K562 (cell line): ENCODE data around the gene PRSS12. TPM values are rescaled to one million over a fixed set of nuclear protein-coding genes. Genes with fewer than 3 reads are reported as not detected.

Source experiments
- ATAC-seq: fragments of 200-7000 bp; cut with Tn5 transposase; 3 replicates; pipeline ENCODE4 v1.9.1; 2020; ENCODE audit warnings: moderate library complexity
- BruUV-seq: library from RNA; stranded (reverse); fragments of 400-500 nt; replicated peaks from 2 replicates; lab custom pipeline; 2021; lab: Mats Ljungman, UMichigan
- CTCF ChIA-PET: fragments of 300-600 bp; formaldehyde crosslinking; extraction: SDS; loops from one replicate; lab custom pipeline; 2021; ENCODE audit warnings: low intra/inter-chr PET ratio; lab: Yijun Ruan, JAX
- POLR2A ChIA-PET: fragments of 300-600, 350-650 bp; sonication (Branson Sonifier 250); formaldehyde crosslinking; extraction: SDS; loops from one replicate; lab custom pipeline; 2021; ENCODE audit warnings: antibody characterized with exemption, inconsistent platforms; lab: Yijun Ruan, JAX
- DNase-seq, 4 experiments: peaks; one replicate each; pipeline versions ENCODE4 v3.0.0 to v3.0.0-alpha.2; 2011 to 2018; ENCODE audit warnings: low spot score in 3 of 4, mixed read lengths in 3 of 4; ENCODE audit errors: extremely low read depth in 1 of 4
- FAIRE-seq: peaks from 2 replicates; lab custom pipeline; 2011; peaks lifted over from hg19 to GRCh38; lab: Jason Lieb, UNC
- H2AFZ ChIP-seq: 2 replicates; pipeline ENCODE4 v1.6.0; 2011; ENCODE audit warnings: low read depth, low read length, control low read depth, inconsistent platforms
- H3K27ac ChIP-seq: fragments of 200-600 bp; 3 replicates; pipeline ENCODE4 v1.8.0; 2011; ENCODE audit warnings: low read depth, mild to moderate bottlenecking, control low read depth, inconsistent platforms, low read length, moderate library complexity, mixed read lengths; ENCODE audit errors: extremely low read depth
- H3K27me3 ChIP-seq, 2 experiments: fragments of 300-600 bp in 1 of 2; 2 replicates in 1 of 2; 3 replicates in 1 of 2; pipeline versions ENCODE4 v1.6.0 to v1.8.0; 2011; ENCODE audit warnings: inconsistent platforms in 2 of 2, low read length in 2 of 2, mild to moderate bottlenecking in 1 of 2, mixed read lengths in 1 of 2, moderate library complexity in 1 of 2; ENCODE audit not compliant: control insufficient read depth in 2 of 2, insufficient read depth in 2 of 2
- H3K36me3 ChIP-seq: fragments of 300-600 bp; 3 replicates; pipeline ENCODE4 v1.8.0; 2011; ENCODE audit warnings: mild to moderate bottlenecking, low read length, inconsistent platforms; ENCODE audit not compliant: control insufficient read depth, insufficient read depth
- H3K4me1 ChIP-seq, 2 experiments: fragments of 200-600 bp in 1 of 2; replicated peaks in 1 of 2; 2 replicates in 1 of 2; 3 replicates in 1 of 2; pipeline versions ENCODE4 v1.5.1 to v1.8.0; 2011; ENCODE audit warnings: inconsistent platforms in 2 of 2, low read length in 2 of 2, mild to moderate bottlenecking in 1 of 2, mixed read lengths in 1 of 2, moderate library complexity in 1 of 2; ENCODE audit not compliant: control insufficient read depth in 2 of 2, insufficient read depth in 2 of 2
- H3K4me2 ChIP-seq: 2 replicates; pipeline ENCODE4 v1.6.1; 2011; ENCODE audit warnings: low read length, control low read depth, inconsistent platforms, mixed read lengths; ENCODE audit not compliant: insufficient read depth
- H3K4me3 ChIP-seq: fragments of 200-600 bp; sonication (generic), shearing (Covaris generic); 2 replicates; pipeline ENCODE4 v1.5.1; 2016; ENCODE audit warnings: control low read depth, inconsistent platforms
- H3K79me2 ChIP-seq: fragments of 200-600 bp; 3 replicates; pipeline ENCODE4 v1.8.0; 2011; ENCODE audit warnings: low read length, inconsistent platforms; ENCODE audit not compliant: control insufficient read depth, insufficient read depth
- H3K9ac ChIP-seq, 2 experiments: 2 replicates each; pipeline versions ENCODE4 v1.6.0 to v1.6.1; 2011; ENCODE audit warnings: low read depth in 2 of 2, low read length in 2 of 2, control low read depth in 1 of 2, inconsistent platforms in 1 of 2, mild to moderate bottlenecking in 1 of 2, mixed read lengths in 1 of 2; ENCODE audit not compliant: insufficient read depth in 1 of 2
- H3K9me1 ChIP-seq: one replicate; pipeline ENCODE4 v1.6.0; 2011; ENCODE audit warnings: inconsistent platforms, mild to moderate bottlenecking, low read length, moderate library complexity; ENCODE audit not compliant: control insufficient read depth, insufficient read depth
- H3K9me3 ChIP-seq: replicated peaks from 2 replicates; pipeline ENCODE4 v1.5.1; 2011; ENCODE audit warnings: low read depth, low read length, inconsistent platforms; ENCODE audit not compliant: control insufficient read depth, insufficient read depth
- H4K20me1 ChIP-seq: replicated peaks from 2 replicates; pipeline ENCODE4 v1.6.1; 2011; ENCODE audit warnings: low read length, inconsistent platforms, mixed read lengths; ENCODE audit not compliant: control insufficient read depth, insufficient read depth
- CREBBP ChIP-seq: IDR thresholded peaks from one replicate; pipeline ENCODE4 v1.6.1; 2012; ENCODE audit warnings: low read depth, mild to moderate bottlenecking, control low read depth, inconsistent platforms, low read length
- FOXJ2 ChIP-seq: fragments of 200-800 bp; sonication (Bioruptor generic); IDR thresholded peaks from 2 replicates; pipeline ENCODE4 v1.6.1; 2016; ENCODE audit warnings: missing genetic modification characterization, missing compliant biosample characterization
- KAT7 ChIP-seq: sonication (generic); formaldehyde crosslinking; IDR thresholded peaks from 2 replicates; pipeline ENCODE4 v1.8.0; 2022; ENCODE audit warnings: missing genetic modification reagents, mild to moderate bottlenecking, borderline replicate concordance
- MAFF ChIP-seq: IDR thresholded peaks from 2 replicates; pipeline ENCODE4 v1.6.1; 2012; ENCODE audit warnings: low read length, improper control_type of control experiment
- MBD2 ChIP-seq: sonication (generic); IDR thresholded peaks from 2 replicates; pipeline ENCODE4 v1.6.1; 2016; ENCODE audit warnings: low read depth, borderline replicate concordance
- NRF1 ChIP-seq, 2 experiments: fragments of 450-650 bp; IDR thresholded peaks in 1 of 2; conservative IDR thresholded peaks in 1 of 2; 2 replicates each; pipeline ENCODE4 v1.6.1; 2014; ENCODE audit warnings: mild to moderate bottlenecking in 2 of 2
- SMARCC2 ChIP-seq: fragments of 450-650 bp; IDR thresholded peaks from 2 replicates; pipeline ENCODE4 v1.6.1; 2017; ENCODE audit warnings: antibody characterized with exemption, moderate library complexity, mild to moderate bottlenecking, low read depth
- TSC22D4 ChIP-seq: fragments of 450-650 bp; IDR thresholded peaks from 2 replicates; pipeline ENCODE4 v1.6.1; 2016; ENCODE audit warnings: missing genetic modification characterization, missing biosample characterization, control low read depth
- ZNF79 ChIP-seq: fragments of 250-450 bp; sonication (Bioruptor Pico); IDR thresholded peaks from 2 replicates; pipeline ENCODE4 v1.4.0; 2020; ENCODE audit warnings: low read depth, mild to moderate bottlenecking, moderate library complexity
- ZSCAN32 ChIP-seq: fragments of 450-650 bp; formaldehyde crosslinking; IDR thresholded peaks from 2 replicates; pipeline ENCODE4 v1.4.0; 2020; ENCODE audit warnings: mild to moderate bottlenecking, moderate library complexity
- WGBS: fragments of 100-300 bp; shearing (Covaris generic); methylation state at CpG from one replicate; pipeline ENCODE4 v1.1.6; 2016; ENCODE audit warnings: low coverage, mixed read lengths; ENCODE audit not compliant: insufficient coverage; ENCODE audit errors: missing lambda C conversion rate; 5-methylcytosine and 5-hydroxymethylcytosine counted together
- in situ Hi-C: fragments of 300-500 bp; cut with MboI; formaldehyde crosslinking; loops from 4 replicates; pipeline ENCODE4 v1.15.0; 2018; ENCODE audit warnings: inconsistent platforms, mixed read lengths
- intact Hi-C: fragments of 100-400 bp; cut with micrococcal nuclease; formaldehyde crosslinking; loops from 2 replicates; pipeline ENCODE4 v1.14.2; 2022
- polyA plus RNA-seq, 8 experiments: library from polyadenylated mRNA; depleted of rRNA in 4 of 8; stranded (reverse) in 5 of 8; unstranded in 3 of 8; fragments of >200 nt; fragmentation: Nextera tagmentation in 2 of 8; fragmentation: Illumina TruSeq in 1 of 8; extraction: Ambion mirVana in 2 of 8; extraction: Trizol in 1 of 8; gene quantifications; 2 replicates each; pipeline versions ENCODE4 v1.2.1 to v1.2.3, GENCODE V29; 2011 to 2014; ENCODE audit warnings: inconsistent platforms in 1 of 8, missing spikeins in 1 of 8
- total RNA-seq, 7 experiments: library from RNA; depleted of rRNA in 6 of 7; stranded (reverse); fragments of >200 nt in 6 of 7; fragmentation: Illumina TruSeq in 2 of 7; extraction: Trizol in 2 of 7; gene quantifications; 2 replicates each; pipeline versions ENCODE4 v1.2.1 to v1.2.3, GENCODE V29; 2011 to 2021; ENCODE audit warnings: low replicate concordance in 1 of 7
- TF ChIP-seq, protein P1 (sequence below): fragments of 250-450 bp; sonication (Bioruptor Pico); IDR thresholded peaks from 2 replicates; pipeline ENCODE4 v1.5.0; 2022; ENCODE audit warnings: mild to moderate bottlenecking
- TF ChIP-seq, protein P2 (sequence below), 2 experiments: IDR thresholded peaks; 2 replicates each; pipeline ENCODE4 v1.6.1; 2011; ENCODE audit warnings: borderline replicate concordance in 1 of 2, control low read depth in 1 of 2, low read depth in 1 of 2, low read length in 1 of 2, mild to moderate bottlenecking in 1 of 2, mixed read lengths in 1 of 2, moderate library complexity in 1 of 2; ENCODE audit not compliant: insufficient read depth in 1 of 2, insufficient read length in 1 of 2, poor library complexity in 1 of 2, severe bottlenecking in 1 of 2; ENCODE audit errors: extremely low read depth in 1 of 2
- TF ChIP-seq, protein P3 (sequence below), 2 experiments: fragments of 450-650 bp in 1 of 2; sonication (generic) in 1 of 2; formaldehyde crosslinking; conservative IDR thresholded peaks; 2 replicates each; pipeline versions ENCODE4 v1.4.0 to v1.8.1; 2020 to 2022; ENCODE audit warnings: mild to moderate bottlenecking in 1 of 2, missing genetic modification reagents in 1 of 2

PRSS12 gene
- total and polyA plus RNA-seq, 9 of the 15 experiments (the other 6 are each of a cell fraction or from before 2014, with no cell fraction given) = 0.06 to 0.11 (median 0.09) TPM; not detected in 6

DNA sequence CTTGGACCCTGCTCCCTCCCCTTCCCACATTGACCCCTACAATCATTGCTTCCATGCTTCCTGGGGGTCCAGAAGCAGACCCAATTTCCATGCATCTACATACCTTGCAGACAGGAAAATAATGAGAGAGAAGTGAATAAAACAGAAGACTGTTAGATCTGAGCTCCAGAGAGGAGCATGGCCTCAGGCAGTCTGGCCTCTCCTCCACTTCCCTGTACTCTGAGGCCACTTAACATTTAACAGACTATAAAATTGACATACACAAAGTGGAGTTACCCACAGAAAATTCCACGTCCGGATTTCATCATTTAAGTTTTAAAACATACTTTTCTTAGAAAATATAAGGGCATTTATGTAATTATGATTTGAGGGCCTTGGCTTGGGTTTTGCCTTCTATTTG lies 2.1 kb upstream of the PRSS12 start:
- FAIRE-seq = no peak
- no peaks in the 10 kb centered on the region for H3K36me3 ChIP-seq
- in situ Hi-C loops = no loop called here
- H2AFZ ChIP-seq = no peak overlapping the region
- CTCF ChIA-PET = no interaction called here
- no peaks in the 10 kb centered on the region for H4K20me1 ChIP-seq
- H3K9ac ChIP-seq = no peak overlapping the region
- no peaks in the 10 kb centered on the region for H3K79me2 ChIP-seq
- intact Hi-C loops = loop anchor here (5.0 kb wide), 1 partner anchor 73 kb away; no protein-coding TSS in a partner anchor
- no peak overlapping the region for H3K27ac ChIP-seq
- H3K27me3 ChIP-seq = peaks cover 2 to 10% of the 10 kb centered on the region in 2 experiments; a peak in 3 of 5 replicates
- POLR2A ChIA-PET = no interaction called here
- 0% methylated on average over 2 of the region's 2 CpGs for WGBS
- H3K4me3 ChIP-seq = no peak overlapping the region
- BruUV-seq = no TSS peak
- no peaks in the 10 kb centered on the region for H3K9me3 ChIP-seq
- TF ChIP-seq ZSCAN32 (CRISPR knock-in tag) (no peak), KAT7 (CRISPR knock-in tag) (no peak), ZNF79 (CRISPR knock-in tag) (no peak), TSC22D4 (tag) (no peak), FOXJ2 (tag) (no peak), CREBBP (no peak), MBD2 (no peak), MAFF (no peak), NRF1 (conservative IDR thresholded peaks at IDR 0.05 in 1 of 2, IDR thresholded peaks at IDR 0.05 in 1 of 2) (no peak), SMARCC2 (no peak)
- TF ChIP-seq, protein P1, sequence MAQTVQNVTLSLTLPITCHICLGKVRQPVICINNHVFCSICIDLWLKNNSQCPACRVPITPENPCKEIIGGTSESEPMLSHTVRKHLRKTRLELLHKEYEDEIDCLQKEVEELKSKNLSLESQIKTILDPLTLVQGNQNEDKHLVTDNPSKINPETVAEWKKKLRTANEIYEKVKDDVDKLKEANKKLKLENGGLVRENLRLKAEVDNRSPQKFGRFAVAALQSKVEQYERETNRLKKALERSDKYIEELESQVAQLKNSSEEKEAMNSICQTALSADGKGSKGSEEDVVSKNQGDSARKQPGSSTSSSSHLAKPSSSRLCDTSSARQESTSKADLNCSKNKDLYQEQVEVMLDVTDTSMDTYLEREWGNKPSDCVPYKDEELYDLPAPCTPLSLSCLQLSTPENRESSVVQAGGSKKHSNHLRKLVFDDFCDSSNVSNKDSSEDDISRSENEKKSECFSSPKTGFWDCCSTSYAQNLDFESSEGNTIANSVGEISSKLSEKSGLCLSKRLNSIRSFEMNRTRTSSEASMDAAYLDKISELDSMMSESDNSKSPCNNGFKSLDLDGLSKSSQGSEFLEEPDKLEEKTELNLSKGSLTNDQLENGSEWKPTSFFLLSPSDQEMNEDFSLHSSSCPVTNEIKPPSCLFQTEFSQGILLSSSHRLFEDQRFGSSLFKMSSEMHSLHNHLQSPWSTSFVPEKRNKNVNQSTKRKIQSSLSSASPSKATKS (CRISPR knock-in tag) = no peak
- TF ChIP-seq, protein P2, sequence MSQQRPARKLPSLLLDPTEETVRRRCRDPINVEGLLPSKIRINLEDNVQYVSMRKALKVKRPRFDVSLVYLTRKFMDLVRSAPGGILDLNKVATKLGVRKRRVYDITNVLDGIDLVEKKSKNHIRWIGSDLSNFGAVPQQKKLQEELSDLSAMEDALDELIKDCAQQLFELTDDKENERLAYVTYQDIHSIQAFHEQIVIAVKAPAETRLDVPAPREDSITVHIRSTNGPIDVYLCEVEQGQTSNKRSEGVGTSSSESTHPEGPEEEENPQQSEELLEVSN (IDR thresholded peaks at IDR 0.05; ENCODE audit: borderline replicate concordance in 1 of 2, extremely low read depth in 1 of 2, insufficient read depth in 1 of 2, insufficient read length in 1 of 2, low read depth in 1 of 2, low read length in 1 of 2, poor library complexity in 1 of 2, severe bottlenecking in 1 of 2) = no peak
- TF ChIP-seq, protein P3, sequence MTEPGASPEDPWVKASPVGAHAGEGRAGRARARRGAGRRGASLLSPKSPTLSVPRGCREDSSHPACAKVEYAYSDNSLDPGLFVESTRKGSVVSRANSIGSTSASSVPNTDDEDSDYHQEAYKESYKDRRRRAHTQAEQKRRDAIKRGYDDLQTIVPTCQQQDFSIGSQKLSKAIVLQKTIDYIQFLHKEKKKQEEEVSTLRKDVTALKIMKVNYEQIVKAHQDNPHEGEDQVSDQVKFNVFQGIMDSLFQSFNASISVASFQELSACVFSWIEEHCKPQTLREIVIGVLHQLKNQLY (CRISPR knock-in tag; conservative IDR thresholded peaks at IDR 0.05) = no peak
- H3K4me1 ChIP-seq = peaks cover 0 to 5% of the 10 kb centered on the region in 2 experiments; a peak in 1 of 5 replicates
- no peak overlapping the region for H3K4me2 ChIP-seq
- no peak for ATAC-seq
- DNase-seq = no peak
- H3K9me1 ChIP-seq = no peaks in the 10 kb centered on the region
